ENCODE data around the gene SHD. TPM values are rescaled to one million over a fixed set of nuclear protein-coding genes. Genes with fewer than 3 reads are reported as not detected.
"Not testable (repeated sequence)": the region's sequence is repeated elsewhere in the genome, so short reads cannot be mapped to it uniquely, and the experiment has no call there.

SHD gene, protein sequence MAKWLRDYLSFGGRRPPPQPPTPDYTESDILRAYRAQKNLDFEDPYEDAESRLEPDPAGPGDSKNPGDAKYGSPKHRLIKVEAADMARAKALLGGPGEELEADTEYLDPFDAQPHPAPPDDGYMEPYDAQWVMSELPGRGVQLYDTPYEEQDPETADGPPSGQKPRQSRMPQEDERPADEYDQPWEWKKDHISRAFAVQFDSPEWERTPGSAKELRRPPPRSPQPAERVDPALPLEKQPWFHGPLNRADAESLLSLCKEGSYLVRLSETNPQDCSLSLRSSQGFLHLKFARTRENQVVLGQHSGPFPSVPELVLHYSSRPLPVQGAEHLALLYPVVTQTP
- total RNA-seq = not detected

- Histone ChIP-seq H3K4me3 (peak within 1 kb of the TSS in 2 of 4 donors; percentile 25 to 27), H3K9me3 (no peaks in the 10 kb centered on the region), H3K4me1 (peaks cover 11 to 20% (median 12%) of the 10 kb centered on the region in 3 donors), H3K27me3 (peaks cover 10 to 68% (median 23%) of the 10 kb centered on the region in 4 donors), H3K27ac (no peak within 1 kb of the TSS), H3K36me3 (no peaks in the 10 kb centered on the region)
- 5 to 10% methylated on average over 13 to 23 of the region's 44 CpGs for WGBS, 2 donors
- no peak for TF ChIP-seq CTCF (IDR thresholded peaks at IDR 0.05)
- TF ChIP-seq POLR2A (IDR thresholded peaks at IDR 0.05) = no peak
- intact Hi-C loops (cut with DNase I) = no loop called here
- no peak for DNase-seq
These were observed at the start of gene SHD for GRCh38 chr19:4278419-4279266. Gene SHD (plus strand): TSS chr19:4279266. CDS start chr19:4280064, 798 bp downstream.

- Histone ChIP-seq H3K4me1 (peaks cover 0 to 11% (median 0%) of the 10 kb centered on the region in 3 donors), H3K27me3 (peaks cover 0 to 82% (median 1%) of the 10 kb centered on the region in 4 donors)
- H3K4me3 ChIP-seq; H3K27ac ChIP-seq; DNase-seq; H3K9me3 ChIP-seq; H3K36me3 ChIP-seq; intact Hi-C loops (cut with DNase I): not testable (repeated sequence)
- WGBS, 2 donors = 80 to 88% methylated on average over 6 of the region's 6 CpGs
These were observed 48.8 kb upstream of the SHD start for GRCh38 chr19:4230237-4230636.

DNA sequence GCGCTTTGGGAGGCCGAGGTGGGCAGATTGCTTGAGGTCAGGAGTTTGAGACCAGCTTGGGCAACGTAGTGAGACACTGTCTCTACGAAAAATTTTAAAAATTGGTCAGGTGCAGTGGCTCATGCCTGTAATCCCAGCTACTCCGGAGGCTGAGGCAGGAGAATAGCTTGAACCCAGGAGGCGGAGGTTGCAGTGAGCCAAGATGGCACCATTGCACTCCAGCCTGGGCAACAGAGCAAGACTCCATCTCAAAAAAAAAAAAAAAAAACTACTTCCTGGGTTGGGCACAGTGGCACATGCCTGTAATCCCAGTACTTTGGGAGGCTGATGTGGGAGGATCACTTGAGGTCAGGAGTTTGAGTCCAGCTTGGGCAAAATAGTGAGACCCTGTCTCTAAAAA is 47.5 kb upstream of the SHD start:
- Histone ChIP-seq H3K27me3 (peaks cover 0 to 92% (median 1%) of the 10 kb centered on the region in 4 donors), H3K4me1 (peaks cover 0 to 11% (median 0%) of the 10 kb centered on the region in 3 donors)
- H3K27ac ChIP-seq; DNase-seq; intact Hi-C loops (cut with DNase I); H3K4me3 ChIP-seq; H3K36me3 ChIP-seq; H3K9me3 ChIP-seq: not testable (repeated sequence)
- WGBS, 2 donors = 89 to 100% methylated on average over 1 to 4 of the region's 6 CpGs

DNA sequence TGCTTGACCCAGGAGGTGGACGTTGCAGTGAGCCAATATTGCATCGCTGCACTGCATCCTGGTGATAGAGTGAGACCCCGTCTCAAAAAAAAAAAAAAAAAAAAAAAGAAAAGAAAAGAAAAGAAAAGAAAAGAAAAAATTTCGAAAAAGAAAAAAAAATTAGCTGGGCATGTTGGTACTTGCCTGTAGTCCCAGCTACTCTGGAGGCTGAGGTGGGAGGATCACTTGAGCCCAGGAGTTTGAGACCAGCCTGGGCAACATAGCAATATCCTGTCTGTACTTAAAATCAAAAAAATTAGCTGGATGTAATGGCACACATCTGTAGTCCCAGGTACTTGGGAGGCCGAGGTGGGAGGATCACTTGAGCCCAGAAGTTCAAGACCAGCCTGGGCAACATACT is 46.9 kb upstream of the SHD start:
- H3K4me3 ChIP-seq; H3K27ac ChIP-seq; H3K36me3 ChIP-seq; intact Hi-C loops (cut with DNase I); H3K9me3 ChIP-seq; DNase-seq: not testable (repeated sequence)
- H3K4me1 ChIP-seq = peaks cover 0 to 11% (median 0%) of the 10 kb centered on the region in 3 donors
- 72 to 74% methylated on average over 3 to 4 of the region's 5 CpGs for WGBS, 2 donors
- H3K27me3 ChIP-seq = peaks cover 0 to 94% (median 1%) of the 10 kb centered on the region in 4 donors

DNA sequence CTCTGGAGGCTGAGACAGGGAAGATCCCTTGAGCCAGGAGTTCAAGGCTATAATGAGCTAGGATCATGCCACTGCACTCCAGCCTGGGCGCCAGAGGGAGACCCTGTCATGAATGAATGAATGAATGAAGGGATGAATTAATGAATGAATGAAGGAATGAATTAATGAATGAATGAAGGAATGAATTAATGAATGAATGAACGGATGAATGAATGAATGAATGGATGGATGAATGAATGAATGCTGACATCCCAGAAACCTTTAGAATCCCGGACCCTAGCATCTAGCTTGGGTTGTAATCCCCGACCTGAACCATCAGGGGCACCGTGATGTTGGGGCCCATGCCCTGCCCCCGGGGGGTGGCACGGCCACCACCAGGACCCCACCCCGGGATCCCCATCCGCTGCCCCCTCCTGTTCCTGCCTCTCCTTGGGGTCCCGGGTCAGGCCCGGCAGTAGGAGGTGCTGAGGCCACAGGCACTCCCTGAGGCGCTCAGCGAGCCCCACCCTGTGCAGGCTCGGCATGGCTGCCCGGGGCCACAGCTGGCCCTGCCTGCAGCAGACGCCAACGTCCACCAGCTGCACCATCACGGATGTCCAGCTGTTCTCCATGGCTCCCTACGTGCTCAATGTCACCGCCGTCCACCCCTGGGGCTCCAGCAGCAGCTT is 46.3 kb upstream of the SHD start:
- 50 to 55% methylated on average over 7 to 10 of the region's 21 CpGs for WGBS, 2 donors
- intact Hi-C loops (cut with DNase I) = no loop called here
- TF ChIP-seq CTCF (IDR thresholded peaks at IDR 0.05) (no peak), POLR2A (IDR thresholded peaks at IDR 0.05) (no peak)
- H3K27ac ChIP-seq = no peak overlapping the region
- peaks cover 0 to 11% (median 0%) of the 10 kb centered on the region in 3 donors for H3K4me1 ChIP-seq
- no peak overlapping the region for H3K4me3 ChIP-seq
- DNase-seq = no peak
- H3K27me3 ChIP-seq = peaks cover 0 to 87% (median 1%) of the 10 kb centered on the region in 4 donors
- H3K9me3 ChIP-seq = no peaks in the 10 kb centered on the region
- H3K36me3 ChIP-seq = no peaks in the 10 kb centered on the region

DNA sequence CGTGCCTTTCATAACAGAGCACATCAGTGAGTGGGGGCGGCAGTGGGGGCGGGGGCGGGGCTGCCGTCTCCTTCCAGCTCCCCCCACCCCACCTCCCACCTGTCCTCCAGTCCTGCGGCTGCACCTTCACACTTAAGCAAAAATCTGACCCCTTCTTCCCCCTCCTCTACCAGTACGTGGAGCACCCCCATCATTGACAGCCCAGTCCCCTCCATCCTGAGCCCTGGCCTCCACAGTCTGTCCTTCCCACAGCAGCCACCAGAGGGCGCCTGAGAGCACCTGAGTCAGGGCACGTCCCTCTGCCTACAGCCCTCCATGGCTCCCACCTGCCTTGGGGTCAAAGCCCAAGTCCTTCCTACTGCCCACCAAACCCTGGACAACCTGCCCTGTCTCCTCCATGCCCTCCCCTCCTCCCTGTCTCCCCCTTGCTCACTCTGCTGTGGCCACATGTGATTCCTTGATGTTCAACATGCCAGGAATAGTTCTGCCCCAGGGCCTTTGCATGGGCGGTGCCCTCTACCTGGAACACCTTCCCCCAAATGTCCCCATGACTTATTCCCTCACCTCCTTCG is 45.7 kb upstream of the SHD start:
- no peak for DNase-seq
- Histone ChIP-seq H3K36me3 (no peaks in the 10 kb centered on the region), H3K27ac (no peak overlapping the region), H3K27me3 (peaks cover 0 to 81% (median 1%) of the 10 kb centered on the region in 4 donors), H3K9me3 (no peaks in the 10 kb centered on the region), H3K4me3 (no peak overlapping the region), H3K4me1 (peaks cover 0 to 11% (median 0%) of the 10 kb centered on the region in 3 donors)
- WGBS, 2 donors = 24 to 39% methylated on average over 6 to 11 of the region's 11 CpGs
- TF ChIP-seq CTCF (IDR thresholded peaks at IDR 0.05) (peak in 5 of 6 experiments; percentile 17 to 55 (median 38)), POLR2A (IDR thresholded peaks at IDR 0.05) (no peak)
- intact Hi-C loops (cut with DNase I) = no loop called here
